ENCODE measurements around the gene KIFC1.
A peak's percentile ranks its signal among the peaks of the same experiment; 100 is the strongest.
"Not testable (repeated sequence)": the region's sequence is repeated elsewhere in the genome, so short reads cannot be mapped to it uniquely, and the experiment has no call there.

Gene KIFC1

DNA sequence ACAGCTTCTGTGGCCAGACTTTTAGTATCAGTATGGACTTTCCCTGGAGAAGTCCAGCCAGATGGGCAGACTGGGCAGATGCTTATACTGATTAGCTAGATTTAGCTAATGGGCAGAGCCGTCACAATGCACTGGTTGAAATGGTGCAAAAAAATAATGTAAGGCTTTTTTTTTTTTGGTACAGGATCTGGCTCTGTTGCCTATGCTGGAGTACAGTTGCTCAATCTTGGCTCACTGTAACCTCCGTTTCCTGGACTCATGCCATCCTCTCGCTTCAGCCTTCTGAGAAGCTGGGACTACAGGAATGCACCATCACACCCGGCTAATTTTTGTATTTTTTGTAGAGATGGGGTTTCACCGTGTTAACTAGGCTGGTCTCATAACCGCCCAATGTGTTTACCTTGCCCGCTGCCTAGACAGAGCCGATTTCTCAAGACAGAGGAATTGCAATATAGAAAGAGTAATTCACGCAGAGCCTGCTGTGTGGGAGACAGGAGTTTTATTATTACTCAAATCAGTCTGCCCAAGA, 16.4 kb upstream of the KIFC1 start:
- no peak for DNase-seq

DNA sequence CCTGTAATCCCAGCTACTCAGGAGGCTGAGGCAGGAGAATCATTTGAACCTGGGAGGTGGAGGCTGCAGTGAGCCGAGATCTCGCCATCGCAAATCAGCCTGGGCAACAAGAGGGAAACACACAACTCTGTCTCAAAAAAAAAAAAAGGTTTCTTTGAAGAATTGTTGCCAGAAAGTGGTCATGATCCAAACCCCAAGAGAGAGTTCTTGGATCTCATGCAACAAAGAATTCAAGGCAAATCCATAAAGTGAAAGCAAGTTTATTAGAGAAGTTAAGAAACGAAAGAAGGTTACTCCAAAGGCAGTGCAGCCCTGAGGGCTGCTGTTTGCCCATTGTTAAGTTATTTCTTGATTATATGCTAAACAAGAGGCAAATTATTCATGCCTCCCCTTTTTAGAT, 14.5 kb upstream of the KIFC1 start:
- DNase-seq: no peak

DNA sequence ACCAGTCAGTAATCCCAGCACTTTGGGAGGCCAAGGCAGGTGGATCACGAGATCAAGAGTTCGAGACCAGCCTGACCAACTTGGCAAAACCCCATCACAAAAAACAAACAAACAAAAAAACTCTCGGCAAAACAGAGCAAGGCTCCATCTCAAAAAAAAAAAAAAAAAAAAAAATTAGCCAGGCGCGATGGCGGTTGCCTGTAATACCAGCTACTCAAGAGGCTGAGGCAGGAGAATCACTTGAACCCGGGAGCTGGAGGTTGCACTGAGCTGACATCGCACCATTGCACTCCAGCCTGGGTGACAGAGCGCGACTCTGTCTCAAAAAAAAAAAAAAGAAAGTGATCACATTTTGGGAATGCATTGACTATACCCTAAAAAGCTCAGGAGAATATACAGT, 12.4 kb upstream of the KIFC1 start:
- DNase-seq: not testable (repeated sequence)

DNA sequence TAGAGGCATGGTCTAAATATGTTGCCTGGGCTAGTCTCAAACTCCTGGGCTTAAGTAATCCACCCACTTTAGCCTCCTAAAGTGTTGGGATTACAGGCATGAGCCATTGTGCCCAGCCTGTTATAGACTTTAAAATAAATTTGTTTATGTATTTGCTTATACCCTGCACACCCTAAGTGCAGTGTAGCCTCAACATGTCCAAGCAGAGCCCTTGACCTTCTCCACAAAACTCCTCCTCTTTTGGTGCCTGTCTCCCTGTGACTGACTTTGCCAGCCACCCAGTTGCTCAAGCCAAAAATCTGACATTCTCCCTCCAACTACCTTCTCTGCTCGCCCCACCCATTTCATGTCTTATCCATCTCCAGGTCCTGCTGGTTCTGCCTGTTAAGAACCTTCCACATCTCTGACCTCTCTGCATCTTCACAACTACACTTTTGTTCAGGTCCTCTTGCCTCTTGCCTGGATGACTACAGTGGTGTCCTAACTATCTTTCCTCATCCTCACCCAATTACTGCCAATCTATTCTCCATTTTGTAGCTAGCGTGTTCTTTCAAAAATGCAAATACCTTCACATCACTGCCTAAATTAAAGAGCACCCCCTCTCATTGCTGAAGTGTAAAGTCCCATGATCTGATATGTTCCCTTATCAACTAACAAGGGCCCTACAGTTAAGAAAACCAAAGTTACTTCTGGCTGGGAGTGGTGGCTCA, 11.2 kb upstream of the KIFC1 start:
- DNase-seq: no peak

DNA sequence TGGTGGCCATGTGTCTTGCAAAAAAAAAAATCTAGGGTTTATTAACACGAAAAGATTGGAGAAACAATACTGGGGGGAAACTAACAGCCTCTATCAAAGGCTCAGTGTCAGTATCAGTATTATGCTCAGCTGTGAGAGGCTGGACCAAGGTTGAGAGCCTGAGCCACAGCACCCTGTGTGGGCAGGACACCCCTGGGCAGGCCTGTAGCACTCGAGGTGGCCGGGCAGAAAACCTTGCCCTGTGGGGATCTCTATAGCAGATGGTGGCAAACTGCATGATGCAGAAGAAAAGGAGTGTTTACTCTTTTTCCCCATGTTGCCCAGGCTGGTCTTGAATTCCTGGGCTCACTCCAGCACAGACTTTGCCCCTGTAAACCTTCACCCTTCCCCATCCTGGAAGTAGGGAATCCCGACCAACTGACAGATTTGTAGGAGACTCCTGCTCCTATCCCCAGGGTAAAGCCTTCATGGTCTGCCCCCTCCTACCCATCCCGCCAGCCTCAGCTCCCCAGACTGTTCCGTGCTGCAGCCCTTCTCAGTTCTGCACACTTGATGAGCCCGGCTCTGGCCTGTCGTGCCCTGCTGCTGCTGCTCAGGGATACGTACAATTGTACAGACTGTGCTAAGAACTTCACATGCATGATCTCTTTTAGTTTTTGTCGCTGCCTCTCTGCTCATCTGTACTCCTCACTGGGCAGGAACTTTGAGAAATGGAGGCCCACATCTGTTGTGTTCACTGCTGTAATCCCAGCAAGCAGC, 8.0 kb upstream of the KIFC1 start:
- no peak for DNase-seq

DNA sequence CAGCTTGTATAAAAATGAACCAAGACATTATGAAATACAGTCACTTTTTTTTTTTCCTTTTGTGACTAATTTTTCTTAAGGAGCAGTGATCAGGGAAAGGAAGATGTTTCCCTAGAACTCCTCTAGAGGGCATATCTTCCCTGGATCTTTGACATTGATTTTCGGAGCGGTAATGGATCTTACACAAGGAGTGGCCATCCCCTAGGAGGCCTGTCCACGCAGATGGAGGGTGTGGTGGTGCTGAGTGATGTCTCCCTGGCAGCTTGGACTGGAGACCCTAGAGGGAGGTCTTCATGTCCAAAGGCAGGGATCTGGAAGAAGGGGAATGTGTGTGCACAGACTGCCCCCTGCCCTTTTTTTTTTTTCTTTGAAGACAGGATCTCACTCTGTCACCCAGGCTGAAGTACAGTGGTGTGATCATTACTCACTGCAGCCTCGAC, 7.0 kb upstream of the KIFC1 start:
- DNase-seq: no peak

DNA sequence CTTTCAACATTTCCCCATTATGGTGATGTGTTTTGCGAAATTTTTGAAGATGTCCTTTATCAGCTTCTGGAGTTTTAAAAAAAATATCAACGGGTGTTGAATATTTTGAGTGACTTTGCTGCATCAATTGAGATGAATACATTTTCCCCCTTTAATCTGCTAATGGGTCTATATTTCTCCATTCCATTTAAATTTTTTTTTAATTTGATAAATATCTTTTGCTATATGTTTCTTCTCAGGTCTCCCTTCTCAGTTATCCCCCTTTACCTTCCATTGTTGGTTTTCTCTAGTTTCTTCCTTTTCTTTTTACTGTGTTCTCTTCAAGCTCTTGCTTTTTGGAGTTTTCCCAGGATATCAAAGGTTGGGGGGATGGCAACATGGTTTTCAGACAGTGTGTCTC, 1.4 kb upstream of the KIFC1 start:
- no peak for DNase-seq

DNA sequence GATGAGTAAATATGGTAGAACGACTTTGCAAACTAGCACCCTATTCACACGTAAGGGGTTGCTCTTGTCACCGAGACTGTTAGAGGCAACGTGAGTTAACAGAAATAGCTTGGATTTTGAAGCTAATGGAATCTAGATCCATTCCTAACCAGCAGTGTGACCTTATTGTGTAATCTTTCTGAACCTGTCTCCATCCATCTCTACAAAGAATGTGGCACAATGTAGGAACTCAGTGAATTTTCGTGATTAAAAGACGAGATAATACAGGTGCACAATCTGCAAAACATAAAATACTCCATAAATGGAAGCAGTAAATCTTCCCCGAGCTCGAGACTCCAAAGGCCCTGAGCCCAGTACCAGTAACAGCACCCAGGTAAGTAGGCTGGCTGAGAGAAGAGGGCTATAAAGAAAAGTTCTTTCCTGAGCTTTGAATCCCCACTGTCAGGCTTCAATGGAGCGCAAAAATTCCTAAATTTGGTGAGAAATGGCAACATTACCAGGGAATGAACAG, 801 bp upstream of the KIFC1 start:
- DNase-seq: no peak

DNA sequence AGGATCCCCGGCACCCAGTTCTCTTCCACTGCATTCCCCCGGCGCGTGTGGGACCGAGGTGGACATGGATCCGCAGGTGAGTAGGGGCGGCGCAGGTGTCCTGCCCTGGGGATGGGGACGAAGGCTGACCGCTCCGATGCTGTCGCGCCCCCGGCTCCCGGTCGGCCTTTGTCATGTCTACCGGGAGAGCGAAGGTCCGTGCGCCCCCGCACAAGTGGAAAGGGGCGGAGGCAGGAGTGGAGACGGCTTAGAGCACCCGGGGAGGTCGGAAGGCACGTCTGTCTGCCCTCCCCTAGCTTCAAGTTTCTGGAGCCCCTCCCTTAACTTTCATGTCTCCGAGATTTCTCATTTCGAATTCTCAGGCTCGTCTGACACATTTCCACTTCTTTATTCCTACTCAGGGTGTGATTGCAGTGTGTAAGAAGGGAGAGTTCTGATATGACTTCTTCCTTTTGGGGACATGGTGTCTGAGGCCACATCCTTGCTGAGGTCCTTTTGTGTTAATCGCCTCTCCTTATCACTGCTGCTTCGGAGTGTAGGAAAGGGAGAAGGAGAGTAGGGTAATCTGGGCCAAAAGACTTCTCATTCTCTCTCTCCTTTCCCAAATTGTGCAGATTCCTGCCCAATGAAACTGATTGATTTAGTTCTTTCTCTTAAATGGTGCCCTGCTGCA, 435 bp downstream of the KIFC1 start:
- no peak for DNase-seq

DNA sequence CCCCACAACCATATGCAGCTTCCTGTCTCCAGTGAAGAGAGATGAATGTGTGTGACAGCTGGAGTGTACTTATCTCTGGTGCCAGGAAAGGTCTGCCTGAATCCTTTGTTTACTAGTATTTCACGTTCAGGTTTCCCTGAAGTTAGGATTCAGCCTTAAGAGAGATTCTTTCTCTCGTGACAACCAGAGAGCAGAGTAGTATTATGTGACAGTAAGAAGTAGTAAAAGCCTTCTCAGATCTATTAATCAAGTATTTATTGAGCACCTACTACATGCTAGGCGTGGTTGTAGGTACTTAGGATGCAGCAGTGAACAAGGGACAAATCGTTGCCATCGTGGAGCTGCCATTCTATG, 949 bp downstream of the KIFC1 start:
- no peak for DNase-seq

DNA sequence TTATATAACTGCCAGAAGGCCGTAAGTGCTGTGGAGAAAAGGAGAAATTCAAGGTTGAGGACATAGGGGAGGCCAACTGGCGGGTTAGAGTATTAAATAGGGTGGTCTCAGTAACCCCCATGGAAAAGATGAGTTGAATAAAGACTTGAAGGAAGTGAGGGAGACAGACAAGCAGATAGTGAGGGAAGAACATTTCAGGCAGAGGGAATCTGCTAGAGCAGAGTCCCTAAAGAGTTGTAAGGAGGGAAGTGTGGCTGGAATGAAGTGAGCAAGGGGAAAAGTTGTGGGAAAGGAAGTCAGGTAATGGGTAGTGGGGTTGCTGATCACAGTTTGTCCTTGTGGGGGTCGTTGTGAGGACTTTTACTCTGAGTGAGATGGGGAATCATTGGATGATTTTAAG, 1.4 kb downstream of the KIFC1 start:
- no peak for DNase-seq

DNA sequence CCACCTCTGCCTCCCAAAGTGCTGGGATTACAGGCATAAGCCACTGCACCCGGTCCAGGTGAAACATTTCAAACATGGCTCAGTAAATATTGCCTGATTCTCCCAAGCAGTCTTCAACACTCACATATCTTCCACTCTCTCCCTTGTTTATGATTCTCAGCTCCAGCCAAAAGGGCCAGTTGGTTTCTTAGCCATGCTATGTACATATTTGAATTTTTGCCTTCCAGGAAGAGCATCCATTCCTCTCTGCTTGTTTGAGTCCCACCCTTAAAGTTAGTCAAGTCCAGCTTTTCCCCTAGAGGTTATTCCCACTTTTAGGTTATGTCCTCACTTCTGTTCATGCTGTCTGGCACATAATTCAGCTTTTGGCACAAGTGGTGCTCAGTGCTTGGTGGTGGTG, 5.9 kb downstream of the KIFC1 start:
- DNase-seq: no peak

DNA sequence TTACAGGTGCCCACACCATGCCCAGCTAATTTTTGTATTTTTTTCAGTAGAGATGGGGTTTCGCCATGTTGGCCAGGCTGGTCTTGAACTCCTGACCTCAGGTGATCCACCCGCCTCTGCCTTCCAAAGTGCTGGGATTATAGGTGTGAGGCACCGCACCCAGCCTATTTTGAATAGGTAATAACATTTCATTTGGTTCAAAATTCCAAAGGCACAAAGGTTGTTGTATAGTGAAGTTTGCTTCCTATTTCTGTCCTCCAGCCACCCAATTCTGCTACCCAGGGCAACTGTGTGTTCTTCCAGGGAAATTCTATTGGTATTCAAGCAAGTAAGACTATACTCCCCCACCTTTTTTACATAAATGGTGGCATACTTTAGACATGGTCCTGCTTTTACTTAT, 7.0 kb downstream of the KIFC1 start:
- not testable (repeated sequence) for DNase-seq

DNA sequence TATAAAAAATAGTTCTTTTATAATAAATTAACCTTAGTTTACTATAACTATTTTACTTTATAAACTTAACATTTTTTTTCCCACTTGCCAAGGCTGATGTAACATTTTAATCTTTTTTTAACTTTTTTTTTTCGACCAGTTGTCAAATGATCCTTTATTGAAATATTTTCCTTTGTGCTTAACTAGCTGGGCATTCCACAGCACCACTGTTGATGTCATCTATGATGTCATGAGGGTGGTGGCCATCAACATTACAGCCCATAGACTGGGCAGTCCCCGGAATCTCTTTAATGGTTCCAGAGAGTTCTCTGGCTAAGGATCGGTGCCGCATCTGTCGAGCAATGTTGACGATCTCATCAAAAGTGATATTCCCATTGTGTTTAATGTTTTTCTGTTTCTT, 8.3 kb downstream of the KIFC1 start:
- DNase-seq: not testable (repeated sequence)

DNA sequence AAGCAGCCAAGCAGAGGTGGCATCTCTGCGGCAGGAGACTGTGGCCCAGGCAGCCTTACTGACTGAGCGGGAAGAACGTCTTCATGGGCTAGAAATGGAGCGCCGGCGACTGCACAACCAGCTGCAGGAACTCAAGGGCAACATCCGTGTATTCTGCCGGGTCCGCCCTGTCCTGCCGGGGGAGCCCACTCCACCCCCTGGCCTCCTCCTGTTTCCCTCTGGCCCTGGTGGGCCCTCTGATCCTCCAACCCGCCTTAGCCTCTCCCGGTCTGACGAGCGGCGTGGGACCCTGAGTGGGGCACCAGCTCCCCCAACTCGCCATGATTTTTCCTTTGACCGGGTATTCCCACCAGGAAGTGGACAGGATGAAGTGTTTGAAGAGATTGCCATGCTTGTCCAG, 13.3 kb downstream of the KIFC1 start:
- no peak for DNase-seq

DNA sequence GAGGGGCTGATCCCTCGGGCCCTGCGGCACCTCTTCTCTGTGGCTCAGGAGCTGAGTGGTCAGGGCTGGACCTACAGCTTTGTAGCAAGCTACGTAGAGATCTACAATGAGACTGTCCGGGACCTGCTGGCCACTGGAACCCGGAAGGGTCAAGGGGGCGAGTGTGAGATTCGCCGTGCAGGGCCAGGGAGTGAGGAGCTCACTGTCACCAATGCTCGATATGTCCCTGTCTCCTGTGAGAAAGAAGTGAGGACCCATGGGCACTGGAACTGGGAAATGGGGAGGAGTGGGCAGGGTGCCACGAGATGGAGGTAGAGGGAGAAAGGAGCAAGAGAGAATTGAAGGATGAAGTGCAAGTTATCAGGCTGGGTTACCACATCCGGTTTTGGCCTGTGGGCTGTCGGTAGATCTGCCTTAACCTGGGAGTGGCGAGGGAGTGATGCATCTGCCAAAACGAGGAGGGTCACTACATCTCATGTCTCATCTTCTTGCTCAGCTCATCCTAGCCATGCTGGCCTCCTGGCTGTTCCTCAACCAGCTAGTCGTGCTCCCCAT, 13.8 kb downstream of the KIFC1 start:
- DNase-seq: no peak

DNA sequence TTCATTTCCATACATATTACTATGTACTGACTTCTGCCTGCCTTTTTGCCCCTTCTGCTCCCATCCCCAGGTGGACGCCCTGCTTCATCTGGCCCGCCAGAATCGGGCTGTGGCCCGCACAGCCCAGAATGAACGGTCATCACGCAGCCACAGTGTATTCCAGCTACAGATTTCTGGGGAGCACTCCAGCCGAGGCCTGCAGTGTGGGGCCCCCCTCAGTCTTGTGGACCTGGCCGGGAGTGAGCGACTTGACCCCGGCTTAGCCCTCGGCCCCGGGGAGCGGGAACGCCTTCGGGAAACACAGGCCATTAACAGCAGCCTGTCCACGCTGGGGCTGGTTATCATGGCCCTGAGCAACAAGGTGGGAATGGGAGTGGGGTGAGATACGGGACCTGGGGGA, 14.5 kb downstream of the KIFC1 start:
- no peak for DNase-seq

DNA sequence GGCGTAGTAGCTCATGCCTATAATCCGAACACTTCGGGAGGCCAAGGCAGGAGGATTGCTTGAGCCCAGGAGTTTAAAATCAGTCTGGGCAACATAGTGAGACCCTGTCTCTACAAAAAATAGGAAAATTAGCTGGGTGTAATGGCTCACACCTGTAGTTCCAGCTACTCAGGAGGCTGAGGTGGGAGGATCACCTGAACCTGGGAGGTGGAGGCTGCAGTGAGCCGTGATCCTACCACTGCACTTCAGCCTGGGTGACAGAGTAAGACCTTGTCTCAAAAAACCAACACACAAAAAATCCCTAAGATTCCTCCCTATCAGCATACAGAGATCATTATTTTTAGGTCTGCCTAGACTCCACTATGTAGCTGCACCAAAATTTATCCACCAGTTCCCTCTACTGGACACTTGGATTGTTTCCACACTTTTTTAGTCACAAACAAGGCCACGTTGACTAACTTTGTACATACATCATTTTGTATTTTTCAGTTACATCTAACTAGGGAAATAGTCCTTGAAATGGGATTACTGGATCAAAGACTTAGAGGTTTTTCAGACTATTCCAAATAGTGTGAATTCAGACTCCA, 15.6 kb downstream of the KIFC1 start:
- DNase-seq: no peak

DNA sequence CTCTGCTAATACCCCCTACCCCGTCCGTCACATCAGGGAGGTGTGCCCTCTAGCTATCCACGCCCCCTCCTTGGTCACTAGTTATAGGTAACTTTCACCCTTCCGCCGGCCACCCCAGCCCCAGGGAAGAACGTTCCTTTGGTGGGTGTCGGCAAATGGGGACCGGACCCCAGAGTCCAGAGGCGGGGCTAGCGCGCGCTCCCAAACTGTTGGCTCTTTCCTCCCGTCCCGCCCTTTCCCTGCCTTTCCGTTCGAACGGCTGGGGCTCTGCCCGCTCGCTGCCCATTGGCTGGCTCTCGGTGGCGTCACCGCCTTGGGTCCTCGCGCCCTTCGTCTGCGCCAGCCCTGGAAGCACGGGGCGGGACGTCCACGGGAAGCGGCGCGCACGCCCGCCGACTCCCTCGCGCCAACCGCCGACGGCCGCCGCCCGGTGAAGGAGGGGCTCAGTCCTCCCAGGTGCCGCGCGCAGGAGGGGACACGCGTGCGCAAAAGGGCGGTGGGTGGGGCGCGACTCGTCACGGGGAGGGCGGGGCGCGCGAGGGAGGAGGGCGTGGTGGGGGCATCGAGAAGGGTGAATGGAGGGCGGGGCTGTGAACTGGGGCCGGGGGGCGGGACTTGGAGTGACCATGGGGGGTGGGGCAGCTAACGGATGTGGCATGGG, 18.6 kb downstream of the KIFC1 start:
- peak; percentile 96 for DNase-seq

DNA sequence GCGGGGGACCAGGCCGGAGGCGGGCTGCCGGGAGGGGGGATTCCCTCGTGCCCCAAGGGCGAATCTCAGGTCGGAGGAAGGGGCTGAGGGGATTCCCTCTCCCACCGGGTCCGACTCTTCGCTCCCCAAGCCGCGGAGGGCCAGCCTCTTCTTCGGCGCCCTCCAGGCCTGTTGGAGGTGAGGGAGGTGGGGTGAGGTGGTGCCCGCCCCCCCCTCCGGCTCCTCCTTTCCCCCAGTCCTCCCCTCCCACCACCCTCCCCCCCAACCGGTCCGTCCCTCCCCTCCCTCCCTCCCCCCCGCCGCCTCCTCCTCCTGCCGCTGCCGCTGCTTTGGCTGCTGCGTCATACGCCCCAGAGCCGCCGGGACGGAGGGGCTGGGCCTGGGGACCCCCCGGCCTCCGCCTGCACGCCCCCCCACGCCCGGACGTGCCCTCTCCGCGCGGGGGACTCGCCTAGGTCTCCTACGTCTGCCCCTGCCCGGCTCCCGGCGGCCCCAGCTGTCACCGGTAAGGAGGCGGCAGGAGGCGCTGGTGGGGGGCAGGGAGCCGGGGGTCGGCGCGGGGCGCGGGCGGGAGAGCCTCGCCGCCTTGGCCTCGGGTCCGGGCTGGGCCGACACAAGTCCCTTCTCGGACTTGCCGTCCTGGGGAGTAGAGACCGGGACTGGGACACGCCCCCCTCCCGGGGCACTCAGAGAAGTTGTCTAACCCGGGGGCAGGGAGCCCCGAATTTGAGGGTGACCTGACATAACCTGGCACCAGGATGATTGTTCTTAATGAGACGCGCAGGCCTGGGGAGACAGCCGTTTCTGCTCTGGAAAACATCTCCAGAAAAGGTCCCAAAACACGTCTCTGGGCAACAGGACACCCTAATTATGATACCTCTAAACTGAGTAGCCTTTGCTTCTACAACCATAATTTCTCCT, 19.3 kb downstream of the KIFC1 start, which contains the start of gene PHF1:
Gene PHF1 (plus strand): TSS at position 304 of the 921 bp plus-strand sequence. CDS start 1,250 bp downstream, outside the sequence.
- DNase-seq: peak; percentile 87

DNA sequence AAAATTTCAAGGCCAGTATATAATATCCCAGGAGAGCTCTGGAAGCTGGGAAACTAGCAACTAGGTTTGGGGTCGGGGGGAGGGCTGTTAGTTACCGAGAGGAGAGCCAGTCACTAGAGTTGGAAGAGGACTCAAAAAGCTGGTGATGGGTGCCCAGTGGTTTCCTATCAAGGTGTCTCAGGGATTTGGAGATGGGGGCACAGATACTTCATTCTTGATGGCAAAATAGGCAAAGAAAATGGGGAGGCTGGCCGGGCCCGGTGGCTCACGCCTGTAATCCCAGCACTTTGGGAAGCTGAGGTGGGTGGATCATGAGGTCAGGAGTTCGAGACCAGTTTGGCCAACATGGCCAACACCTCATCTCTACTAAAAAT, 20.0 kb downstream of the KIFC1 start:
- no peak for DNase-seq

All from CD4-positive, alpha-beta T cell treated with Interleukin-6 for 4 hours (primary cell).